ENCODE results near the gene TSC1.
"Not testable (repeated sequence)": the region's sequence is repeated elsewhere in the genome, so short reads cannot be mapped to it uniquely, and the experiment has no call there.

TSC1 gene
- 62.3 to 143 (median 79.0) reads per million in 9 experiments for total RNA-seq

DNA sequence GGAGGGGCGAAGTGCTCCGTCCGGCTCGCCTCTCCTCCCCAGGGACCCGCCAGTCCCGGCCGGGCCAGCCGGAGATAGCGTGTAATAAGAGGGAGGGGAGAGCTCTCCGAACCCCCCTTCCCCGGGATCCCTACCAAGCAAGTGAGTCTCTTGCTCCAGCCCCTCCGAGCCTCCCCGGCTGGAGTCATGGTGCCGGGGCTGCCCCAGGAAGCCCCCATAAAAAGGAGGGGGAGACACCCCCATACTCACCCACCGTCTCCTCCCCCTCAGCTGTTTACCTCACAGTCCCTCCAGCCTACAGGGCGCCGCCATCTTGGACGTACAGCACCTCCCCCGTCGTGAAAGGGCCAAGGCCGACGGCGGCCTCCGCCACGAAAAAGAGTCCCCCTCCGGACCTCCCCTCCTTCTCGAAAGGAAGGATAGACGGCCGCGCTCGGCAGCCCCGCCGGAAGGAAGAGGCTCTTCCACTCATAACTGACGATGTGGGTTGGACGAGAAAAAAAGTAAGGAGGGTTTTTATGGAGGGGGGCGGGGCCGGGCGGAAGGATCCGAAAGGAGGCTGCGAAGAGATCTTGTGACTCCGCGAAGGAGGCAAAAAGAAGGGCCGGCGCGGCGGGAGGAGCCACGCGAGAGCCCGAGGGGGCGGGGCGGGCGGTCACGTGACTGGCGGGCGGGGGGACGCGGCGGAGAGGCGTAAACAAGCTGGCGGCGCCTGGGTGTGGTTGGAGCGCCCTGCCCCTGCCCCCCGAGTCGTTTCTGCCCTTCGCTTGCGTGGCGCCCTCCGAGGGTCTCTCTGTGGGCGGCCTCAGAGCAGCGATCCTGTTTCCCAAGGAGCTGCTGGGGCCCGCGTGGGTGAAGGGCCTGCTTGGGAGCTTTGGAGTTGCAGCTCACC lies at the start of gene TSC1:
TSC1 (minus strand) TSS at position 323 of the 892 bp plus-strand sequence. CDS start 15,744 bp downstream, outside the sequence.
- Mint-ChIP-seq H3K4me3 (peak within 1 kb of the TSS; percentile 96 to 98), H3K36me3 (ENCODE audit: insufficient read depth) (peaks cover 10% of the 10 kb centered on the region), H3K4me1 (ENCODE audit: low read depth in 2 of 2) (peaks cover 21 to 22% of the 10 kb centered on the region in 2 donors), H3K27me3 (no peaks in the 10 kb centered on the region), H3K27ac (peak within 1 kb of the TSS; percentile 100), H3K9me3 (peaks cover 0 to 3% of the 10 kb centered on the region in 2 donors)
- peak; percentile 94 to 96 (median 95) for DNase-seq
- peak; percentile 89 for ATAC-seq (replicated peaks)

- no peak overlapping the region for H3K4me3 Mint-ChIP-seq
- peaks cover 0 to 6% of the 10 kb centered on the region in 2 donors for H3K4me1 Mint-ChIP-seq (ENCODE audit: low read depth in 2 of 2)
- no peaks in the 10 kb centered on the region for H3K9me3 Mint-ChIP-seq
- DNase-seq (no peak), ATAC-seq (replicated peaks) (no peak)
- peaks cover 56 to 82% of the 10 kb centered on the region in 2 donors for H3K27me3 Mint-ChIP-seq
- H3K36me3 Mint-ChIP-seq (ENCODE audit: insufficient read depth): no peaks in the 10 kb centered on the region
- H3K27ac Mint-ChIP-seq: no peak overlapping the region
Observed at GRCh38 chr9:132993511-132993939, 49.1 kb upstream of the TSC1 start.

DNA sequence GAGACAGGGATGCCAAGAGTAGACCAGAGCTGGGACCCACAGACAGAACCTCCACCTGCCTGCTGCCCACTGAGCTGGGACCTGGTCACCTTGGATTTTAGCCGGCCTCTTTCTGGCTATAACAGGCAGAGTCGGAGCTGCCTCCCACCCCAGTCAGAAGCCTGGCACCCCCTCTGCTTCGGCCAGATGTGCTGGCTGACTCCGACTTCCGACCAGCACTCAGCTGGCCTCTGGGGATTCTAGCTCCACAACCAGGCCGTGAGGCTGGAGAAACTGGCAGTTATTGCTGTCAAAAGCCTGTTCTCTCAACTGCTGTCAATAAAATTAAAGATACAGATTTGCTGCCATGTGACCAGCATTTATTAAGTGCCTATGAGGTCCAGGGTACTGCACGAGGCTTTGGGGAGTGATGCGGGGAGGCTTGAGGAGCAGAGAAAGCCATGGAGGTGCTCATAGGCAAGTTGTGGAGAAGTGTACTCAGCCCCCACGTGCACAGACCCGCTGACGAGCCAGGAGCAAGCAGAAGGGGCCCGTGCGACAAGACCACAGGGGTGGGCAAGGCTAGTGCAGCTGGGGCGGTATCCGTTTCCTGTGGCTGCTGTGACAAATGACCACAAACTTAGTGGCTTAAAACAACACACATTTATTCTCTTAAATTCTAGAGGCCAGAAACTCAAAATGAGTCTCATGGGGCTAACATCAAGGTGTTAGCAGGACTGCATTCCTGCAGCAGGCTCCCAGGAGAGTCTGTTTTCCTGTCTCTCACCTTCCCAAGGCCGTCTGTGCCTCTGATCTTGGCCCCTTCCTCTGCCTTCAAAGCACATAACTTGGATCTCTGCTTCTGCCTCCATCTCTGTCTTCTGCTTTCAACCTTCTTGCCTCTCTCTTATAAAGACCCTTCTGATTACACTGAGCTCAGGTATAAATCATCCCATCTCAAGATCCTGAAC lies 47.2 kb upstream of the TSC1 start:
- peak; percentile 47 for ATAC-seq (replicated peaks)
- H3K9me3 Mint-ChIP-seq: no peaks in the 10 kb centered on the region
- H3K4me3 Mint-ChIP-seq: no peak overlapping the region
- no peak for DNase-seq
- peaks cover 62 to 88% of the 10 kb centered on the region in 2 donors for H3K27me3 Mint-ChIP-seq
- no peak overlapping the region for H3K27ac Mint-ChIP-seq
- peaks cover 0 to 6% of the 10 kb centered on the region in 2 donors for H3K4me1 Mint-ChIP-seq (ENCODE audit: low read depth in 2 of 2)
- H3K36me3 Mint-ChIP-seq (ENCODE audit: insufficient read depth): no peaks in the 10 kb centered on the region

DNA sequence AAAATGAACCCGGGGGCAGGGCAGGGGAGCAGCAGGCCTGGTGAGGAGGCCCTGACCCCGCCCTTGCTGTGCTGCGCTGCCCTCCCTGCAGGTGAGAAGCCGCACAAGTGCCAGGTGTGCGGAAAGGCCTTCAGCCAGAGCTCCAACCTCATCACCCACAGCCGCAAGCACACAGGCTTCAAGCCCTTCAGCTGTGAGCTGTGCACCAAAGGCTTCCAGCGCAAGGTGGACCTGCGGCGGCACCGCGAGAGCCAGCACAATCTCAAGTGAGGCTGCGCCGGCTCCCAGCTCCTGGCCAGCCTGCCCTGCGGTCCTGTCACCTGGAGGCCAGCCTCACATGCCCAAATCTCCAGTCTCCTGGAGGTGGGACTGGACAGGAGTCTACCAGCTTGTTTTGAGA lies 46.4 kb upstream of the TSC1 start:
- no peaks in the 10 kb centered on the region for H3K9me3 Mint-ChIP-seq
- no peak overlapping the region for H3K4me3 Mint-ChIP-seq
- no peak for DNase-seq
- H3K27ac Mint-ChIP-seq: no peak overlapping the region
- no peaks in the 10 kb centered on the region for H3K36me3 Mint-ChIP-seq (ENCODE audit: insufficient read depth)
- H3K4me1 Mint-ChIP-seq (ENCODE audit: low read depth in 2 of 2): peaks cover 0 to 6% of the 10 kb centered on the region in 2 donors
- peaks cover 62 to 88% of the 10 kb centered on the region in 2 donors for H3K27me3 Mint-ChIP-seq
- no peak for ATAC-seq (replicated peaks)

- H3K4me3 Mint-ChIP-seq; H3K9me3 Mint-ChIP-seq; DNase-seq; H3K27ac Mint-ChIP-seq; H3K36me3 Mint-ChIP-seq (ENCODE audit: insufficient read depth); H3K4me1 Mint-ChIP-seq (ENCODE audit: low read depth in 2 of 2): not testable (repeated sequence)
- peak; percentile 51 for ATAC-seq (replicated peaks)
- H3K27me3 Mint-ChIP-seq: peaks cover 62 to 87% of the 10 kb centered on the region in 2 donors
Observed at GRCh38 chr9:132989998-132990557, 45.7 kb upstream of the TSC1 start.

DNA sequence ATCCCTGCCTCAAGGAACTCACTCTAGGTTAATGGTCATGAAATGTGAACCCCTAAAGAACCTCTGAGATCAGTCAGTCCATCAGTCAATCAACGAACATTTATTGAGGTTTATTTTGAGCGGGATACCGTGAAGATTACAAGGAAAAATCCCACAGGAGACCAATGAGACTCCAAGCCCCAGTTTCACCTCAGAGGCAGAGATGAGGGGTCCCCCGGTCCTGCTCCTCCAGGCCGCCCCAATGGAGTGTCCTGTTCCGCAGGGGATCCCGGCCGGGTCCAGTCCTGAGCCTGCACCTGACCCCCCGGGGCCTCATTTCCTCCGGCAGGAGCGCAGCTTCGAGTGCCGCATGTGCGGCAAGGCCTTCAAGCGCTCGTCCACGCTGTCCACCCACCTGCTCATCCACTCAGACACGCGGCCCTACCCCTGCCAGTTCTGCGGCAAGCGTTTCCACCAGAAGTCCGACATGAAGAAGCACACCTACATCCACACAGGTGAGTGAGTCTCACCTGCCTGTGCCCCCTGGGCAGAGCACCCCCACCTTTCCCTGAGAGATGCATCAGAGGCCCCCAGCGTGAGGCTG lies 45.1 kb upstream of the TSC1 start:
- no peaks in the 10 kb centered on the region for H3K36me3 Mint-ChIP-seq (ENCODE audit: insufficient read depth)
- H3K4me1 Mint-ChIP-seq (ENCODE audit: low read depth in 2 of 2): peaks cover 0 to 4% of the 10 kb centered on the region in 2 donors
- no peak for DNase-seq
- ATAC-seq (replicated peaks): no peak
- H3K4me3 Mint-ChIP-seq: no peak overlapping the region
- H3K27ac Mint-ChIP-seq: no peak overlapping the region
- no peaks in the 10 kb centered on the region for H3K9me3 Mint-ChIP-seq
- H3K27me3 Mint-ChIP-seq: peaks cover 60 to 82% of the 10 kb centered on the region in 2 donors

- DNase-seq (no peak), ATAC-seq (replicated peaks) (no peak)
- Mint-ChIP-seq H3K36me3 (ENCODE audit: insufficient read depth) (no peaks in the 10 kb centered on the region), H3K9me3 (no peaks in the 10 kb centered on the region), H3K27me3 (peaks cover 55 to 81% of the 10 kb centered on the region in 2 donors), H3K4me3 (no peak overlapping the region), H3K4me1 (ENCODE audit: low read depth in 2 of 2) (no peaks in the 10 kb centered on the region), H3K27ac (no peak overlapping the region)
Observed at GRCh38 chr9:132989014-132989310, 44.5 kb upstream of the TSC1 start.

- DNase-seq: no peak
- Mint-ChIP-seq H3K4me3 (no peak overlapping the region), H3K4me1 (ENCODE audit: low read depth in 2 of 2) (no peaks in the 10 kb centered on the region), H3K9me3 (no peaks in the 10 kb centered on the region), H3K36me3 (ENCODE audit: insufficient read depth) (no peaks in the 10 kb centered on the region), H3K27ac (no peak overlapping the region), H3K27me3 (peaks cover 51 to 81% of the 10 kb centered on the region in 2 donors)
- no peak for ATAC-seq (replicated peaks)
Observed at GRCh38 chr9:132988244-132989013, 44.0 kb upstream of the TSC1 start.

GRCh38 chr9:132986640-132987620 lies 42.5 kb upstream of the TSC1 start:
- Mint-ChIP-seq H3K36me3 (ENCODE audit: insufficient read depth) (no peaks in the 10 kb centered on the region), H3K27me3 (peaks cover 38 to 81% of the 10 kb centered on the region in 2 donors), H3K4me3 (no peak overlapping the region), H3K4me1 (ENCODE audit: low read depth in 2 of 2) (no peaks in the 10 kb centered on the region), H3K27ac (no peak overlapping the region), H3K9me3 (no peaks in the 10 kb centered on the region)
- ATAC-seq (replicated peaks) (no peak), DNase-seq (no peak)

- H3K27me3 Mint-ChIP-seq: peaks cover 43 to 81% of the 10 kb centered on the region in 2 donors
- ATAC-seq (replicated peaks): no peak
- no peak overlapping the region for H3K27ac Mint-ChIP-seq
- H3K9me3 Mint-ChIP-seq: no peaks in the 10 kb centered on the region
- no peaks in the 10 kb centered on the region for H3K36me3 Mint-ChIP-seq (ENCODE audit: insufficient read depth)
- H3K4me3 Mint-ChIP-seq: no peak overlapping the region
- no peaks in the 10 kb centered on the region for H3K4me1 Mint-ChIP-seq (ENCODE audit: low read depth in 2 of 2)
- DNase-seq: no peak
Observed at GRCh38 chr9:132986114-132986513, 41.7 kb upstream of the TSC1 start.

DNA sequence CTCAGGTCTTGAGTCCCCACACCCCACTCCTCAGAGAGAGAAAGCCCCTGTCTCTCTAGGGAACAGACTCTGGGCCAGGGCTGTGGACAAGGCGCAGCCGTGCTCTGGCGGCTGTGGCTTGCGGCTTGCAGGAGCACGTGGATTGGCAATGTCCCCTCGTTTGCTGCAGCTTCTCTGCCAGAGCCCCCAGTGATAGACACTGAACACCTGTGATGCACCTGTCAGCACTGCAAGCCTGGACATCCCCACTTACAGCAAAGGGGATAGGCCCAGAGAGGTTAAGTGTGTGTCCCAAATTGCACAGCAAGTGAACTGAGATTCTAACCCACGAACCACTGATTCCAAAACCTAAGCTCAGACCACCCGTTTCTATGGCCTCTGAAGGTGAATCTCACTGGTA lies 41.1 kb upstream of the TSC1 start:
- no peak overlapping the region for H3K27ac Mint-ChIP-seq
- no peaks in the 10 kb centered on the region for H3K36me3 Mint-ChIP-seq (ENCODE audit: insufficient read depth)
- H3K9me3 Mint-ChIP-seq: no peaks in the 10 kb centered on the region
- H3K4me3 Mint-ChIP-seq: no peak overlapping the region
- ATAC-seq (replicated peaks) (no peak), DNase-seq (no peak)
- no peaks in the 10 kb centered on the region for H3K4me1 Mint-ChIP-seq (ENCODE audit: low read depth in 2 of 2)
- peaks cover 49 to 86% of the 10 kb centered on the region in 2 donors for H3K27me3 Mint-ChIP-seq

DNA sequence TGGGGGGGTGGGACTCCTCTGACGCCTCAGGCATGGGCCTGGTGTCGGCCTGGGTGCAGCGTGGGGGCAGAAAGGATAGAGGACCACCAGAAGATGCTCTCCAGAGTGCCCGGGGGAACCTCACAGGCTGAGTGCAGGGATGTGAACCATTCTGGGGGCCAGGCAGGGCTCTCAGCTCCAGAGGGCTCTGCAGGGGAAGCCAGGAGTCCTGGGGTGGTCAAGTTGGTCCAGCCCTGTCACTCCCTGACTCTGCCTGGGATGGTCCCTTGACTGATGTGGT lies 40.6 kb upstream of the TSC1 start:
- H3K27ac Mint-ChIP-seq: no peak overlapping the region
- no peak overlapping the region for H3K4me3 Mint-ChIP-seq
- peaks cover 48 to 91% of the 10 kb centered on the region in 2 donors for H3K27me3 Mint-ChIP-seq
- H3K9me3 Mint-ChIP-seq: no peaks in the 10 kb centered on the region
- H3K36me3 Mint-ChIP-seq (ENCODE audit: insufficient read depth): no peaks in the 10 kb centered on the region
- ATAC-seq (replicated peaks): no peak
- DNase-seq: no peak
- H3K4me1 Mint-ChIP-seq (ENCODE audit: low read depth in 2 of 2): no peaks in the 10 kb centered on the region

Data from effector memory CD8-positive, alpha-beta T cell (primary cell).